HCT116 (cell line): Measurements from ENCODE around the gene OPRL1. TPM values are rescaled to one million over a fixed set of nuclear protein-coding genes. Genes with fewer than 3 reads are reported as not detected.

Experiments
- ATAC-seq: fragments of 200-7000 bp; cut with Tn5 transposase; 2 replicates; pipeline ENCODE4 v1.9.1; 2020; ENCODE audit warnings: mild to moderate bottlenecking, moderate library complexity
- BruUV-seq: library from RNA; stranded (reverse); fragments of 400-500 nt; replicated peaks from 2 replicates; lab custom pipeline; 2021; lab: Mats Ljungman, UMichigan
- CTCF ChIA-PET: fragments of 300-600 bp; sonication (Branson Sonifier 250); formaldehyde crosslinking; loops from one replicate; lab custom pipeline; 2021; ENCODE audit warnings: antibody characterized with exemption; lab: Charles Lee
- POLR2A ChIA-PET: fragments of 300-600, 350-600 bp; sonication (Branson Sonifier 250); formaldehyde crosslinking; loops from one replicate; lab custom pipeline; 2021; ENCODE audit warnings: antibody characterized with exemption; lab: Charles Lee
- RAD21 ChIA-PET, 2 experiments: fragments of 300-600 bp; sonication (Branson Sonifier 250); formaldehyde crosslinking; loops; one replicate each; lab custom pipeline; 2023; ENCODE audit warnings: low total read pairs in 2 of 2; ENCODE audit not compliant: uncharacterized antibody in 2 of 2, unreplicated experiment in 2 of 2, low non-redundant PET in 1 of 2; lab: Charles Lee
- DNase-seq: peaks from one replicate; pipeline ENCODE4 v3.0.0-alpha.2; 2010; ENCODE audit warnings: low read depth, low spot score
- H2AFZ ChIP-seq: fragments of 200-600 bp; shearing (Covaris generic), sonication (generic); 2 replicates; pipeline ENCODE4 v1.6.1; 2017; ENCODE audit warnings: low read depth, mixed run types, mixed read lengths, antibody characterized with exemption, low read length; ENCODE audit not compliant: poor library complexity, severe bottlenecking
- H3K27ac ChIP-seq: 2 replicates; pipeline ENCODE4 v1.5.1; 2012; ENCODE audit warnings: low read depth, low read length
- H3K27me3 ChIP-seq: fragments of 200-600 bp; sonication (generic); 2 replicates; pipeline ENCODE4 v1.6.1; 2016; ENCODE audit warnings: mixed run types, low read length, mixed read lengths; ENCODE audit not compliant: insufficient read depth
- H3K36me3 ChIP-seq, 2 experiments: fragments of 200-500 bp in 1 of 2; fragments of 200-600 bp in 1 of 2; sonication (Bioruptor generic) in 1 of 2; sonication (generic) in 1 of 2; 2 replicates each; pipeline versions ENCODE4 v1.5.1 to v1.6.1; 2014 to 2016; ENCODE audit warnings: low read length in 2 of 2, inconsistent platforms in 1 of 2, mixed read lengths in 1 of 2, mixed run types in 1 of 2; ENCODE audit not compliant: insufficient read depth in 2 of 2, control insufficient read depth in 1 of 2
- H3K4me1 ChIP-seq, 2 experiments: fragments of 200-600 bp in 1 of 2; sonication (generic) in 1 of 2; 2 replicates each; pipeline versions ENCODE4 v1.5.1 to v1.6.1; 2012 to 2017; ENCODE audit warnings: low read length in 2 of 2, inconsistent platforms in 1 of 2, mild to moderate bottlenecking in 1 of 2, mixed read lengths in 1 of 2, mixed run types in 1 of 2, moderate library complexity in 1 of 2; ENCODE audit not compliant: insufficient read depth in 2 of 2, control insufficient read depth in 1 of 2
- H3K4me2 ChIP-seq: fragments of 200-600 bp; sonication (generic); 2 replicates; pipeline ENCODE4 v1.6.1; 2017; ENCODE audit warnings: mixed run types, low read length, mixed read lengths
- H3K4me3 ChIP-seq, 2 experiments: fragments of 200-600 bp in 1 of 2; sonication (generic) in 1 of 2; replicated peaks in 1 of 2; 2 replicates each; pipeline ENCODE4 v1.5.1; 2011 to 2016; ENCODE audit warnings: low read length in 2 of 2, control low read depth in 1 of 2, low read depth in 1 of 2, mild to moderate bottlenecking in 1 of 2, mixed read lengths in 1 of 2, mixed run types in 1 of 2
- H3K79me2 ChIP-seq: fragments of 200-600 bp; sonication (generic); 2 replicates; pipeline ENCODE4 v1.6.1; 2017; ENCODE audit warnings: mild to moderate bottlenecking, mixed run types, low read length, moderate library complexity, mixed read lengths; ENCODE audit not compliant: insufficient read depth
- H3K9ac ChIP-seq: fragments of 200-600 bp; sonication (generic); 2 replicates; pipeline ENCODE4 v1.6.1; 2016; ENCODE audit warnings: low read length, mixed read lengths
- H3K9me2 ChIP-seq: fragments of 200-600 bp; sonication (generic), shearing (Covaris generic); 2 replicates; pipeline ENCODE4 v1.6.1; 2017; ENCODE audit warnings: mixed run types, mild to moderate bottlenecking, moderate library complexity; ENCODE audit not compliant: insufficient read depth
- H3K9me3 ChIP-seq, 2 experiments: fragments of 200-500 bp in 1 of 2; fragments of 200-600 bp in 1 of 2; sonication (Bioruptor generic) in 1 of 2; sonication (generic) in 1 of 2; 2 replicates each; pipeline ENCODE4 v1.6.1; 2014 to 2017; ENCODE audit warnings: low read length in 2 of 2, mixed read lengths in 2 of 2, inconsistent platforms in 1 of 2, low read depth in 1 of 2, mild to moderate bottlenecking in 1 of 2, mixed run types in 1 of 2, moderate library complexity in 1 of 2; ENCODE audit not compliant: control insufficient read depth in 1 of 2, insufficient read depth in 1 of 2
- H4K20me1 ChIP-seq: fragments of 200-600 bp; sonication (generic), shearing (Covaris generic); 2 replicates; pipeline ENCODE4 v1.6.1; 2017; ENCODE audit warnings: mixed run types, mild to moderate bottlenecking, moderate library complexity; ENCODE audit not compliant: insufficient read depth
- CBX3 ChIP-seq: IDR thresholded peaks from 2 replicates; pipeline ENCODE4 v1.6.1; 2012; ENCODE audit warnings: low read depth
- CEBPB ChIP-seq: IDR thresholded peaks from 2 replicates; pipeline ENCODE4 v1.6.1; 2012; ENCODE audit warnings: low read depth
- EGR1 ChIP-seq: IDR thresholded peaks from 2 replicates; pipeline ENCODE4 v1.6.1; 2012; ENCODE audit warnings: low read depth
- EZH2 ChIP-seq: fragments of 200-600 bp; sonication (generic); IDR thresholded peaks from 2 replicates; pipeline ENCODE4 v1.6.1; 2017; ENCODE audit warnings: antibody characterized with exemption, mixed run types
- FOSL1 ChIP-seq: IDR thresholded peaks from 2 replicates; pipeline ENCODE4 v1.6.1; 2012; ENCODE audit warnings: low read depth
- MAX ChIP-seq: IDR thresholded peaks from 2 replicates; pipeline ENCODE4 v1.6.1; 2012
- POLR2AphosphoS5 ChIP-seq: IDR thresholded peaks from 2 replicates; pipeline ENCODE4 v1.6.1; 2011; ENCODE audit warnings: mild to moderate bottlenecking, low read depth, low read length, moderate library complexity
- RAD21 ChIP-seq: IDR thresholded peaks from 2 replicates; pipeline ENCODE4 v1.6.1; 2012; ENCODE audit warnings: low read depth, mild to moderate bottlenecking
- SIN3A ChIP-seq: IDR thresholded peaks from 2 replicates; pipeline ENCODE4 v1.6.1; 2012; ENCODE audit warnings: low read depth
- SP1 ChIP-seq: IDR thresholded peaks from 2 replicates; pipeline ENCODE4 v1.6.1; 2012; ENCODE audit warnings: low read depth
- ZBTB33 ChIP-seq: IDR thresholded peaks from 2 replicates; pipeline ENCODE4 v1.6.1; 2011; ENCODE audit warnings: mild to moderate bottlenecking, low read length, moderate library complexity; ENCODE audit not compliant: insufficient replicate concordance; ENCODE audit errors: extremely low read depth
- ZFX ChIP-seq: fragments of 450-650 bp; IDR thresholded peaks from 2 replicates; pipeline ENCODE4 v1.6.1; 2017
- intact Hi-C: fragments of 100-400 bp; cut with micrococcal nuclease; formaldehyde crosslinking; loops from 2 replicates; pipeline ENCODE4 v1.10.0; 2022
- total RNA-seq: library from RNA; stranded (reverse); gene quantifications from one replicate; pipeline ENCODE4 v1.2.1, GENCODE V29; 2021; ENCODE audit not compliant: unreplicated experiment
- TF ChIP-seq, protein P1 (sequence below): IDR thresholded peaks from 2 replicates; pipeline ENCODE4 v1.6.1; 2012

OPRL1 gene
- total RNA-seq, 1 experiment from 2014 or later = 1.6 TPM

DNA sequence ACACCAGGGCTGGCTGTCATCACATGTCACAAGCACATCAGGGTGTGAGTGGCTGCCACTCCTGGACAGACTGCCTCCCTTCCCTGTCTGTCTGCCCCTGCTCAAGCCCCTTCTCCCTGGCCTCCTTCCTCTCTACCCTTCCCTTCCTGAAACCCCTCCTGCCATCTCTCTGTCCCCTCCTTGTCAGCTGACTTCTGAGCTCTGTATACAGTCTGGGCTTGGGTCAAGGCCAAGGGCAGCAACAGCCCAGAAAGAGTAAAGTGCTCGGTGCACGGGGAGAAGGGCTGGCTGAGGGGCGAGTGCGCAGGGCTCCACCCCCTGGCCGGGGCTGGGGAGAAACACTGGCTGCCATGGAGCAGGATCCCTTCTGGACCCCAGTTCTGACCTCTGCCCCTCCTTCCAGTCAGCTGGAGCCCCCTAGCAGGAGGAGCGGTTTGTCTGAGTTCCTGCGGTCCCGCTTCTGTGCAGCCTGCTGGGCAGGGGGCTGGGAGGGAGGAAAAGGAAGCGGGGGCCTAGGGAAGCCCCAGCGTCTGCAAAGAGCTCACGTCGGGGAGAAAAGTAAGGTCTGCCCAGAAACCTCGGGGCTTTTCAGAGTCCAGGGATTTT, 2.3 kb downstream of the OPRL1 start:
- H3K4me1 ChIP-seq = peaks cover 14 to 21% of the 10 kb centered on the region in 2 experiments

More for the DNA sequence above, 2.3 kb downstream of the OPRL1 start:
- no peak for ATAC-seq
- no peak overlapping the region for H3K9ac ChIP-seq
- ChIA-PET POLR2A (no interaction called here), CTCF (no interaction called here), RAD21 (no interaction called here)
- no peaks in the 10 kb centered on the region for H3K27me3 ChIP-seq
- no peak overlapping the region for H3K4me2 ChIP-seq
- no peak overlapping the region for H2AFZ ChIP-seq
- H3K36me3 ChIP-seq = no peaks in the 10 kb centered on the region
- H3K9me2 ChIP-seq = no peaks in the 10 kb centered on the region
- no peak overlapping the region for H3K27ac ChIP-seq
- intact Hi-C loops = no loop called here
- H3K4me3 ChIP-seq = no peak overlapping the region
- H3K9me3 ChIP-seq = no peaks in the 10 kb centered on the region; a peak in 1 of 4 replicates
- H3K79me2 ChIP-seq = peaks cover 9% of the 10 kb centered on the region; the same call in 1 of the 2 replicates
- DNase-seq = no peak
- TF ChIP-seq ZFX = no peak
- TF ChIP-seq SP1 = no peak
- TF ChIP-seq, protein P1, sequence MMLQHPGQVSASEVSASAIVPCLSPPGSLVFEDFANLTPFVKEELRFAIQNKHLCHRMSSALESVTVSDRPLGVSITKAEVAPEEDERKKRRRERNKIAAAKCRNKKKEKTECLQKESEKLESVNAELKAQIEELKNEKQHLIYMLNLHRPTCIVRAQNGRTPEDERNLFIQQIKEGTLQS = no peak
- TF ChIP-seq SIN3A = no peak
- no peak for TF ChIP-seq FOSL1
- no peak for TF ChIP-seq EZH2
- TF ChIP-seq CBX3 = no peak
- no peak for TF ChIP-seq MAX
- TF ChIP-seq CEBPB = no peak
- no peak for TF ChIP-seq POLR2AphosphoS5
- no peak for TF ChIP-seq ZBTB33
- TF ChIP-seq EGR1 = no peak
- no peak for TF ChIP-seq RAD21
- no peaks in the 10 kb centered on the region for H4K20me1 ChIP-seq
- BruUV-seq = no TSS peak
